ENCODE measurements around the gene NEK10. TPM values are rescaled to one million over a fixed set of nuclear protein-coding genes. Genes with fewer than 3 reads are reported as not detected.

NEK10 gene
- polyA plus RNA-seq, 1 experiment: 2.5 TPM

- TF ChIP-seq CTCF (IDR thresholded peaks at IDR 0.05; ENCODE audit: insufficient read depth, low read depth, low read length): no peak
- DNase-seq (ENCODE audit: low read depth): no peak
- Histone ChIP-seq H3K4me3 (ENCODE audit: low read depth, low read length) (no peak overlapping the region), H3K36me3 (ENCODE audit: control insufficient read depth, insufficient read depth, low read length) (no peaks in the 10 kb centered on the region), H3K27me3 (ENCODE audit: control insufficient read depth, insufficient read depth, low read length) (no peaks in the 10 kb centered on the region)
- ChIA-PET CTCF (interaction anchor here (0.7 to 6.9 kb wide), 6 partner anchors 8 to 122 kb away, joined by 3 to 195 read pairs (median 5); no protein-coding TSS in a partner anchor), POLR2A (no interaction called here)
These were observed 114.3 kb downstream of the NEK10 start for GRCh38 chr3:27254896-27255295.

GRCh38 chr3:27253831-27254230 lies 115.4 kb downstream of the NEK10 start:
- TF ChIP-seq CTCF (IDR thresholded peaks at IDR 0.05; ENCODE audit: insufficient read depth, low read depth, low read length): peak; percentile 66
- Histone ChIP-seq H3K27me3 (ENCODE audit: control insufficient read depth, insufficient read depth, low read length) (no peaks in the 10 kb centered on the region), H3K36me3 (ENCODE audit: control insufficient read depth, insufficient read depth, low read length) (no peaks in the 10 kb centered on the region), H3K4me3 (ENCODE audit: low read depth, low read length) (no peak overlapping the region)
- DNase-seq (ENCODE audit: low read depth): no peak
- ChIA-PET CTCF (interaction anchor here (0.7 to 6.9 kb wide), 33 partner anchors 9 to 1082 kb away, joined by 3 to 195 read pairs (median 4); no protein-coding TSS in a partner anchor), POLR2A (no interaction called here)

- Histone ChIP-seq H3K36me3 (ENCODE audit: control insufficient read depth, insufficient read depth, low read length) (no peaks in the 10 kb centered on the region), H3K4me3 (ENCODE audit: low read depth, low read length) (no peak overlapping the region), H3K27me3 (ENCODE audit: control insufficient read depth, insufficient read depth, low read length) (no peaks in the 10 kb centered on the region)
- TF ChIP-seq CTCF (IDR thresholded peaks at IDR 0.05; ENCODE audit: insufficient read depth, low read depth, low read length): no peak
- CTCF ChIA-PET: interaction anchor here (0.7 to 6.9 kb wide), 33 partner anchors 9 to 1082 kb away, joined by 3 to 195 read pairs (median 4); no protein-coding TSS in a partner anchor
- POLR2A ChIA-PET: no interaction called here
- DNase-seq (ENCODE audit: low read depth): no peak
These were observed 115.8 kb downstream of the NEK10 start for GRCh38 chr3:27253391-27253790.

- CTCF ChIA-PET: interaction anchor here (1.1 to 6.9 kb wide), 6 partner anchors 14 to 170 kb away, joined by 3 to 195 read pairs (median 9); no protein-coding TSS in a partner anchor
- Histone ChIP-seq H3K4me3 (ENCODE audit: low read depth, low read length) (no peak overlapping the region), H3K36me3 (ENCODE audit: control insufficient read depth, insufficient read depth, low read length) (no peaks in the 10 kb centered on the region), H3K27me3 (ENCODE audit: control insufficient read depth, insufficient read depth, low read length) (no peaks in the 10 kb centered on the region)
- no peak for TF ChIP-seq CTCF (IDR thresholded peaks at IDR 0.05; ENCODE audit: insufficient read depth, low read depth, low read length)
- POLR2A ChIA-PET: no interaction called here
- no peak for DNase-seq (ENCODE audit: low read depth)
These were observed 116.5 kb downstream of the NEK10 start for GRCh38 chr3:27252646-27253045.

GRCh38 chr3:27244374-27244773 lies 124.8 kb downstream of the NEK10 start:
- no peak for DNase-seq (ENCODE audit: low read depth)
- Histone ChIP-seq H3K4me3 (ENCODE audit: low read depth, low read length) (no peak overlapping the region), H3K36me3 (ENCODE audit: control insufficient read depth, insufficient read depth, low read length) (no peaks in the 10 kb centered on the region), H3K27me3 (ENCODE audit: control insufficient read depth, insufficient read depth, low read length) (no peaks in the 10 kb centered on the region)
- ChIA-PET CTCF (interaction anchor here (1.1 to 2.4 kb wide), 3 partner anchors 8 to 110 kb away, joined by 3 to 10 read pairs (median 4); no protein-coding TSS in a partner anchor), POLR2A (no interaction called here)
- TF ChIP-seq CTCF (IDR thresholded peaks at IDR 0.05; ENCODE audit: insufficient read depth, low read depth, low read length): no peak
